Measurements from ENCODE around the gene ATP11A. TPM values are rescaled to one million over a fixed set of nuclear protein-coding genes. Genes with fewer than 3 reads are reported as not detected.

ATP11A gene
- total RNA-seq, 1 experiment from 2014 or later, result 80.4 TPM

DNA sequence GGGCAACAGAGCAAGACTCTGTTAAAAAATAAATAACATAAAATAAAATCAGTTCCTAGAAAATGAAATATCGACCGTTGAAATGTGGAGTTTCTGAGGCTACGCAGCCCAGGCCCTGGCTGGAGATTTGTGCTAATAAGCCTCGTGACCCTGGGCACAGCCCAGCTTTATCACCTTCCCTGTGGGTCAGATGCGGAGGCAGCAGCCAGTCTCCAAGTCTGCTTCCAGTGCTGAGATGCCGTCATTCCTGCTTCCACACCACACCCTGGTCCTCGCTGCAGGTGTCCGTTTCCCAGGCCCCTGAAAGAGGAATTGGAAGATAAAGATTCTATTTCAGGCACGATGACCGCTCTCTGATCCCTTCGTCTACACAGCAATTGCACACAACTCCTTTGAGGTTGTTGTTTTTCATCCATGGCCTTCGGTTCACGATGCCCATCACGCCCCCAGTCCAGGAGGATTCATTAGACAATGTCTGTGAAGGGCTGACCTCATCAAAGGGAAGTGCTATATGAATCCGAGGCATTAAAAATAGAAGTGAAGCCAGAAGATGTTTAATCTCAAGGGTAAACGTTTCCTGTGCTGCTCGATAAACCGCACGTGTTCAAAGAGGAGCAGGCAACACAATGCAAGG, 48.3 kb upstream of the ATP11A start:
- H3K4me1 ChIP-seq (ENCODE audit: control insufficient read depth in 1 of 2, insufficient read depth in 2 of 2, low read length in 2 of 2), result peaks cover 0 to 9% of the 10 kb centered on the region in 2 experiments; a peak in 2 of 4 replicates
- CTCF ChIA-PET, result interaction anchor here (1.3 to 2.1 kb wide), 2 partner anchors 10 to 232 kb away, joined by 6 to 16 read pairs; no protein-coding TSS in a partner anchor

More for the DNA sequence above, 48.3 kb upstream of the ATP11A start:
- Histone ChIP-seq H3K79me2 (ENCODE audit: insufficient read depth, low read length) (no peaks in the 10 kb centered on the region), H3K9ac (ENCODE audit: low read length) (no peak overlapping the region), H3K9me3 (ENCODE audit: control insufficient read depth in 1 of 2, insufficient read depth in 1 of 2, low read depth in 1 of 2, low read length in 2 of 2) (no peaks in the 10 kb centered on the region), H3K27ac (ENCODE audit: low read depth, low read length) (no peak overlapping the region), H3K4me3 (replicated peaks in 1 of 2; ENCODE audit: low read depth in 1 of 2, low read length in 2 of 2) (no peak overlapping the region), H3K9me2 (ENCODE audit: insufficient read depth) (no peaks in the 10 kb centered on the region), H3K36me3 (ENCODE audit: control insufficient read depth in 1 of 2, insufficient read depth in 2 of 2, low read length in 2 of 2) (no peaks in the 10 kb centered on the region), H2AFZ (ENCODE audit: low read depth, low read length, poor library complexity, severe bottlenecking) (no peak overlapping the region), H3K4me2 (ENCODE audit: low read length) (no peak overlapping the region), H3K27me3 (ENCODE audit: insufficient read depth, low read length) (peaks cover 8% of the 10 kb centered on the region; the same call in 1 of the 2 replicates), H4K20me1 (ENCODE audit: insufficient read depth) (no peaks in the 10 kb centered on the region)
- intact Hi-C loops (cut with micrococcal nuclease), result no loop called here
- ChIA-PET RAD21 (ENCODE audit: low non-redundant PET in 1 of 2, low total read pairs in 2 of 2, uncharacterized antibody in 2 of 2, unreplicated experiment in 2 of 2) (interaction anchor here in 1 of 2 experiments (1.7 kb wide), 1 partner anchor 233 kb away, joined by 7 read pairs; no protein-coding TSS in a partner anchor), POLR2A (no interaction called here)
- TF ChIP-seq YY1 (IDR thresholded peaks at IDR 0.05; ENCODE audit: extremely low read depth, insufficient replicate concordance, low read depth, low read length), result no peak
- no peak for TF ChIP-seq EGR1 (IDR thresholded peaks at IDR 0.05; ENCODE audit: low read depth)
- no peak for TF ChIP-seq JUND (IDR thresholded peaks at IDR 0.05)
- no peak for TF ChIP-seq POLR2A (IDR thresholded peaks at IDR 0.05; ENCODE audit: borderline replicate concordance, extremely low read depth, insufficient read depth, insufficient read length)
- TF ChIP-seq ELF1 (IDR thresholded peaks at IDR 0.05; ENCODE audit: borderline replicate concordance, low read depth), result no peak
- TF ChIP-seq POLR2AphosphoS5 (IDR thresholded peaks at IDR 0.05; ENCODE audit: low read depth, low read length), result no peak
- TF ChIP-seq, protein P1, sequence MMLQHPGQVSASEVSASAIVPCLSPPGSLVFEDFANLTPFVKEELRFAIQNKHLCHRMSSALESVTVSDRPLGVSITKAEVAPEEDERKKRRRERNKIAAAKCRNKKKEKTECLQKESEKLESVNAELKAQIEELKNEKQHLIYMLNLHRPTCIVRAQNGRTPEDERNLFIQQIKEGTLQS (IDR thresholded peaks at IDR 0.05), result no peak
- TF ChIP-seq ZFX (IDR thresholded peaks at IDR 0.05), result no peak
- TF ChIP-seq, protein P2, sequence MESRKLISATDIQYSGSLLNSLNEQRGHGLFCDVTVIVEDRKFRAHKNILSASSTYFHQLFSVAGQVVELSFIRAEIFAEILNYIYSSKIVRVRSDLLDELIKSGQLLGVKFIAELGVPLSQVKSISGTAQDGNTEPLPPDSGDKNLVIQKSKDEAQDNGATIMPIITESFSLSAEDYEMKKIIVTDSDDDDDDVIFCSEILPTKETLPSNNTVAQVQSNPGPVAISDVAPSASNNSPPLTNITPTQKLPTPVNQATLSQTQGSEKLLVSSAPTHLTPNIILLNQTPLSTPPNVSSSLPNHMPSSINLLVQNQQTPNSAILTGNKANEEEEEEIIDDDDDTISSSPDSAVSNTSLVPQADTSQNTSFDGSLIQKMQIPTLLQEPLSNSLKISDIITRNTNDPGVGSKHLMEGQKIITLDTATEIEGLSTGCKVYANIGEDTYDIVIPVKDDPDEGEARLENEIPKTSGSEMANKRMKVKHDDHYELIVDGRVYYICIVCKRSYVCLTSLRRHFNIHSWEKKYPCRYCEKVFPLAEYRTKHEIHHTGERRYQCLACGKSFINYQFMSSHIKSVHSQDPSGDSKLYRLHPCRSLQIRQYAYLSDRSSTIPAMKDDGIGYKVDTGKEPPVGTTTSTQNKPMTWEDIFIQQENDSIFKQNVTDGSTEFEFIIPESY (IDR thresholded peaks at IDR 0.05; ENCODE audit: extremely low read depth, insufficient replicate concordance, low read length), result no peak
- TF ChIP-seq SRF (IDR thresholded peaks at IDR 0.05; ENCODE audit: low read depth), result no peak
- TF ChIP-seq, protein P3, sequence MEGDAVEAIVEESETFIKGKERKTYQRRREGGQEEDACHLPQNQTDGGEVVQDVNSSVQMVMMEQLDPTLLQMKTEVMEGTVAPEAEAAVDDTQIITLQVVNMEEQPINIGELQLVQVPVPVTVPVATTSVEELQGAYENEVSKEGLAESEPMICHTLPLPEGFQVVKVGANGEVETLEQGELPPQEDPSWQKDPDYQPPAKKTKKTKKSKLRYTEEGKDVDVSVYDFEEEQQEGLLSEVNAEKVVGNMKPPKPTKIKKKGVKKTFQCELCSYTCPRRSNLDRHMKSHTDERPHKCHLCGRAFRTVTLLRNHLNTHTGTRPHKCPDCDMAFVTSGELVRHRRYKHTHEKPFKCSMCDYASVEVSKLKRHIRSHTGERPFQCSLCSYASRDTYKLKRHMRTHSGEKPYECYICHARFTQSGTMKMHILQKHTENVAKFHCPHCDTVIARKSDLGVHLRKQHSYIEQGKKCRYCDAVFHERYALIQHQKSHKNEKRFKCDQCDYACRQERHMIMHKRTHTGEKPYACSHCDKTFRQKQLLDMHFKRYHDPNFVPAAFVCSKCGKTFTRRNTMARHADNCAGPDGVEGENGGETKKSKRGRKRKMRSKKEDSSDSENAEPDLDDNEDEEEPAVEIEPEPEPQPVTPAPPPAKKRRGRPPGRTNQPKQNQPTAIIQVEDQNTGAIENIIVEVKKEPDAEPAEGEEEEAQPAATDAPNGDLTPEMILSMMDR (IDR thresholded peaks at IDR 0.05 in 2 of 3, conservative IDR thresholded peaks at IDR 0.05 in 1 of 3; ENCODE audit: borderline replicate concordance in 1 of 3, insufficient read depth in 1 of 3, low read depth in 2 of 3, low read length in 2 of 3), result no peak
- TF ChIP-seq, protein P4, sequence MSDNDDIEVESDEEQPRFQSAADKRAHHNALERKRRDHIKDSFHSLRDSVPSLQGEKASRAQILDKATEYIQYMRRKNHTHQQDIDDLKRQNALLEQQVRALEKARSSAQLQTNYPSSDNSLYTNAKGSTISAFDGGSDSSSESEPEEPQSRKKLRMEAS (IDR thresholded peaks at IDR 0.05), result no peak
- TF ChIP-seq TCF7L2 (IDR thresholded peaks at IDR 0.05; ENCODE audit: borderline replicate concordance, extremely low read depth, insufficient read depth, insufficient read length), result no peak
- no peak for TF ChIP-seq FOSL1 (IDR thresholded peaks at IDR 0.05; ENCODE audit: low read depth)
- TF ChIP-seq EZH2phosphoT487 (IDR thresholded peaks at IDR 0.05; ENCODE audit: borderline replicate concordance), result no peak
- BruUV-seq (replicated peaks), result no TSS peak
- ATAC-seq (no peak), DNase-seq (ENCODE audit: low read depth, low spot score) (no peak)

Data from HCT116 (cell line).